H1 (cell line): ENCODE measurements around the gene MUC5B. TPM values are rescaled to one million over a fixed set of nuclear protein-coding genes. Genes with fewer than 3 reads are reported as not detected.

Experiments
- CTCF ChIA-PET: fragments of 300-600 bp; sonication (Branson Sonifier 250); formaldehyde crosslinking; loops from one replicate; lab custom pipeline; 2021; ENCODE audit not compliant: partially characterized antibody; lab: Charles Lee
- POLR2A ChIA-PET: fragments of 300-600 bp; sonication (Branson Sonifier 250); formaldehyde crosslinking; loops from one replicate; lab custom pipeline; 2021; ENCODE audit warnings: inconsistent platforms; ENCODE audit not compliant: partially characterized antibody; lab: Charles Lee
- DNase-seq, 2 experiments: peaks; one replicate each; pipeline versions ENCODE4 v3.0.0 to v3.0.0-alpha.2; 2010 to 2022; ENCODE audit warnings: low spot score in 2 of 2, low read depth in 1 of 2, mixed read lengths in 1 of 2
- FAIRE-seq: peaks from 2 replicates; lab custom pipeline; 2011; peaks lifted over from hg19 to GRCh38; lab: Jason Lieb, UNC
- H2AFZ ChIP-seq: 2 replicates; pipeline ENCODE4 v1.8.1; 2012; ENCODE audit warnings: low read length, inconsistent platforms
- H2AK5ac ChIP-seq: 2 replicates; pipeline ENCODE4 v1.6.1; 2013; ENCODE audit warnings: low read depth, low read length
- H2BK120ac ChIP-seq: replicated peaks from 2 replicates; pipeline ENCODE3; 2013; ENCODE audit warnings: low read depth, low read length, inconsistent platforms
- H2BK12ac ChIP-seq: 2 replicates; pipeline ENCODE4 v1.6.1; 2013; ENCODE audit warnings: low read depth, low read length
- H2BK15ac ChIP-seq: 2 replicates; pipeline ENCODE4 v1.6.1; 2013; ENCODE audit warnings: low read length
- H2BK20ac ChIP-seq: 2 replicates; pipeline ENCODE4 v1.6.1; 2013; ENCODE audit warnings: low read length
- H2BK5ac ChIP-seq: 2 replicates; pipeline ENCODE4 v1.6.1; 2013; ENCODE audit warnings: low read depth, low read length
- H3K14ac ChIP-seq: 2 replicates; pipeline ENCODE4 v1.6.1; 2013; ENCODE audit warnings: inconsistent platforms; ENCODE audit not compliant: insufficient read length
- H3K18ac ChIP-seq: 2 replicates; pipeline ENCODE4 v1.6.1; 2013; ENCODE audit warnings: low read length; ENCODE audit errors: extremely low read depth
- H3K23ac ChIP-seq: 2 replicates; pipeline ENCODE4 v1.6.1; 2013; ENCODE audit warnings: inconsistent platforms; ENCODE audit not compliant: insufficient read length
- H3K23me2 ChIP-seq: 2 replicates; pipeline ENCODE4 v1.6.1; 2013; ENCODE audit warnings: low read depth, low read length
- H3K27ac ChIP-seq: 2 replicates; pipeline ENCODE4 v1.6.1; 2011; ENCODE audit warnings: low read depth, low read length, inconsistent platforms
- H3K27me3 ChIP-seq, 4 experiments: replicated peaks in 1 of 4; 1 replicate in 1 of 4; 2 replicates in 3 of 4; pipeline versions ENCODE4 v1.6.1 to v1.8.1; 2011 to 2013; ENCODE audit warnings: low read length in 3 of 4, mild to moderate bottlenecking in 3 of 4, inconsistent platforms in 2 of 4, mixed read lengths in 2 of 4, moderate library complexity in 1 of 4; ENCODE audit not compliant: control insufficient read depth in 3 of 4, insufficient read depth in 3 of 4; ENCODE audit errors: extremely low read depth in 1 of 4
- H3K36me3 ChIP-seq, 4 experiments: 2 replicates each; pipeline versions ENCODE4 v1.6.1 to v1.8.1; 2011 to 2013; ENCODE audit warnings: mild to moderate bottlenecking in 4 of 4, low read length in 3 of 4, moderate library complexity in 2 of 4, control low read depth in 1 of 4, inconsistent platforms in 1 of 4; ENCODE audit not compliant: insufficient read depth in 4 of 4, control insufficient read depth in 2 of 4
- H3K4ac ChIP-seq: replicated peaks from 2 replicates; pipeline ENCODE3; 2013; ENCODE audit warnings: low read length, low read depth, mixed read lengths, inconsistent platforms; ENCODE audit not compliant: insufficient read length
- H3K4me1 ChIP-seq, 4 experiments: replicated peaks in 1 of 4; 1 replicate in 1 of 4; 2 replicates in 3 of 4; pipeline versions ENCODE4 v1.6.1 to v1.8.1; 2011 to 2013; ENCODE audit warnings: low read length in 3 of 4, inconsistent platforms in 2 of 4, mixed read lengths in 1 of 4; ENCODE audit not compliant: insufficient read depth in 4 of 4, control insufficient read depth in 3 of 4
- H3K4me2 ChIP-seq, 2 experiments: 2 replicates each; pipeline versions ENCODE4 v1.6.1 to v1.8.1; 2011 to 2013; ENCODE audit warnings: low read depth in 2 of 2, low read length in 2 of 2, control low read depth in 1 of 2, inconsistent platforms in 1 of 2, mild to moderate bottlenecking in 1 of 2; ENCODE audit not compliant: insufficient read depth in 1 of 2
- H3K4me3 ChIP-seq, 4 experiments: fragments of 200-600, 300-600 bp in 1 of 4; sonication (generic), shearing (Covaris generic), sonication (Bioruptor Twin) in 1 of 4; 2 replicates each; pipeline versions ENCODE4 v1.5.1 to v1.8.1; 2011 to 2016; ENCODE audit warnings: low read length in 4 of 4, low read depth in 3 of 4, control low read depth in 2 of 4, inconsistent platforms in 2 of 4, mild to moderate bottlenecking in 2 of 4, mixed read lengths in 1 of 4, moderate library complexity in 1 of 4; ENCODE audit not compliant: insufficient read depth in 2 of 4; ENCODE audit errors: extremely low read depth in 1 of 4
- H3K56ac ChIP-seq: replicated peaks from 2 replicates; pipeline ENCODE3; 2013; ENCODE audit warnings: low read depth, mild to moderate bottlenecking, mixed read lengths, low read length, inconsistent platforms; ENCODE audit not compliant: insufficient read length
- H3K79me1 ChIP-seq: 2 replicates; pipeline ENCODE4 v1.6.1; 2013; ENCODE audit warnings: low read depth, low read length, control low read depth
- H3K79me2 ChIP-seq, 2 experiments: 2 replicates each; pipeline versions ENCODE4 v1.6.1 to v1.8.1; 2012 to 2013; ENCODE audit warnings: low read length in 2 of 2, mild to moderate bottlenecking in 2 of 2, inconsistent platforms in 1 of 2; ENCODE audit not compliant: insufficient read depth in 2 of 2, control insufficient read depth in 1 of 2
- H3K9ac ChIP-seq, 4 experiments: replicated peaks in 1 of 4; 1 replicate in 1 of 4; 2 replicates in 3 of 4; pipeline versions ENCODE4 v1.6.1 to v1.8.1; 2011 to 2013; ENCODE audit warnings: low read depth in 3 of 4, low read length in 3 of 4, control low read depth in 2 of 4, mild to moderate bottlenecking in 2 of 4, moderate library complexity in 2 of 4, inconsistent platforms in 1 of 4; ENCODE audit errors: extremely low read depth in 1 of 4
- H3K9me3 ChIP-seq, 2 experiments: 2 replicates each; pipeline versions ENCODE4 v1.6.1 to v1.8.1; 2012 to 2013; ENCODE audit warnings: mild to moderate bottlenecking in 2 of 2, moderate library complexity in 2 of 2, control low read depth in 1 of 2, inconsistent platforms in 1 of 2, low read depth in 1 of 2, low read length in 1 of 2, mixed read lengths in 1 of 2; ENCODE audit not compliant: insufficient read depth in 2 of 2
- H4K20me1 ChIP-seq, 2 experiments: replicated peaks in 1 of 2; 2 replicates each; pipeline versions ENCODE3 to v1.8.1; 2011 to 2013; ENCODE audit warnings: inconsistent platforms in 2 of 2, low read length in 2 of 2, mild to moderate bottlenecking in 1 of 2; ENCODE audit not compliant: insufficient read depth in 2 of 2, control insufficient read depth in 1 of 2
- H4K5ac ChIP-seq: 2 replicates; pipeline ENCODE4 v1.6.1; 2013; ENCODE audit warnings: low read length, low read depth, mixed read lengths, inconsistent platforms; ENCODE audit not compliant: insufficient read length
- H4K8ac ChIP-seq: 2 replicates; pipeline ENCODE4 v1.8.0; 2013; ENCODE audit warnings: mild to moderate bottlenecking, moderate library complexity, low read length, inconsistent platforms; ENCODE audit not compliant: insufficient read depth; ENCODE audit errors: extremely low read depth
- H4K91ac ChIP-seq: replicated peaks from 2 replicates; pipeline ENCODE3; 2013; ENCODE audit warnings: low read length, mixed read lengths, inconsistent platforms; ENCODE audit not compliant: insufficient read length
- HDAC2 ChIP-seq, 2 experiments: fragments of 300-600 bp in 1 of 2; sonication (generic) in 1 of 2; IDR thresholded peaks; 2 replicates each; pipeline ENCODE4 v1.6.1; 2011 to 2012; ENCODE audit warnings: low read depth in 2 of 2, low read length in 2 of 2, mild to moderate bottlenecking in 2 of 2, moderate library complexity in 2 of 2, borderline replicate concordance in 1 of 2, inconsistent platforms in 1 of 2
- RXRA ChIP-seq: IDR thresholded peaks from 2 replicates; pipeline ENCODE4 v1.6.1; 2011; ENCODE audit warnings: low read depth, mild to moderate bottlenecking, low read length, moderate library complexity; ENCODE audit not compliant: insufficient read depth
- WGBS, 2 experiments: shearing (Covaris generic) in 1 of 2; methylation state at CpG; one replicate each; pipeline versions ENCODE4 v1.1.6 to v1.1.7; 2013 to 2015; ENCODE audit warnings: low lambda C conversion rate in 2 of 2, mixed read lengths in 2 of 2, inconsistent platforms in 1 of 2, low coverage in 1 of 2, missing lambda C conversion rate in 1 of 2; ENCODE audit not compliant: insufficient replicate concordance in 2 of 2, insufficient coverage in 1 of 2, insufficient read length in 1 of 2; ENCODE audit errors: extremely low coverage in 1 of 2, missing lambda C conversion rate in 1 of 2; 5-methylcytosine and 5-hydroxymethylcytosine counted together
- polyA plus RNA-seq, 7 experiments: library from polyadenylated mRNA; depleted of rRNA in 3 of 7; stranded (reverse) in 5 of 7; unstranded in 2 of 7; fragments of >200 nt in 5 of 7; fragments of 200-250 nt in 2 of 7; gene quantifications; 1 replicate in 5 of 7; 2 replicates in 1 of 7; 4 replicates in 1 of 7; pipeline versions ENCODE4 v1.2.1 to v1.2.3, GENCODE V29; 2011 to 2013; ENCODE audit warnings: missing spikeins in 2 of 7, mixed read lengths in 2 of 7
- total RNA-seq: library from RNA; stranded (reverse); fragmentation: NEBNext Ultra II Directional; extraction: Animal tissue kit (Norgen Biotek cat#: 25700); gene quantifications from 2 replicates; pipeline ENCODE4 v1.2.1, GENCODE V29; 2021

MUC5B gene
- total and polyA plus RNA-seq, 2 of the 8 experiments (the other 6 are each of a cell fraction or from before 2014, with no cell fraction given), result 0.02 to 0.03 TPM

- Histone ChIP-seq H2BK15ac (no peak overlapping the region), H3K18ac (no peak overlapping the region), H4K91ac (no peak overlapping the region), H3K27me3 (no peaks in the 10 kb centered on the region; a peak in 1 of 7 replicates), H2BK5ac (no peak overlapping the region), H3K4ac (no peak overlapping the region), H3K4me3 (no peak overlapping the region), H4K5ac (no peak overlapping the region), H3K79me1 (no peaks in the 10 kb centered on the region), H3K79me2 (no peaks in the 10 kb centered on the region), H3K14ac (no peak overlapping the region), H2BK20ac (no peak overlapping the region), H2BK120ac (no peak overlapping the region), H3K9me3 (peaks cover 0 to 3% of the 10 kb centered on the region in 2 experiments; a peak in 1 of 4 replicates), H4K8ac (no peak overlapping the region; the same call in 1 of the 2 replicates), H3K4me1 (peaks cover 0 to under 1% (median 0%) of the 10 kb centered on the region in 4 experiments; a peak in 2 of 7 replicates), H3K4me2 (no peak overlapping the region), H3K36me3 (no peaks in the 10 kb centered on the region), H3K9ac (no peak overlapping the region), H4K20me1 (no peaks in the 10 kb centered on the region), H3K27ac (no peak overlapping the region), H3K23ac (no peak overlapping the region), H2AFZ (no peak overlapping the region), H3K56ac (no peak overlapping the region), H2BK12ac (no peak overlapping the region), H3K23me2 (no peaks in the 10 kb centered on the region), H2AK5ac (no peak overlapping the region)
- FAIRE-seq, result no peak
- ChIA-PET CTCF (no interaction called here), POLR2A (no interaction called here)
- WGBS, 2 experiments, result 93% methylated on average over 15 of the region's 16 CpGs; no CpG with 5 or more reads in 1 of the 2 experiments
- TF ChIP-seq RXRA, result no peak
- TF ChIP-seq HDAC2 (IDR thresholded peaks at IDR 0.05; ENCODE audit: borderline replicate concordance in 1 of 2, low read depth in 2 of 2, low read length in 2 of 2), result no peak
- peak in 1 of 2 experiments; percentile 33 for DNase-seq
These were observed 3.9 kb upstream of the MUC5B start for GRCh38 chr11:1218788-1219445.
